CD4-positive, alpha-beta T cell treated with Interleukin-4 for 4 hours (primary cell): ENCODE measurements around the gene MFSD12.
A peak's percentile ranks its signal among the peaks of the same experiment; 100 is the strongest.
"Not testable (repeated sequence)": the region's sequence is repeated elsewhere in the genome, so short reads cannot be mapped to it uniquely, and the experiment has no call there.

Experiments
- DNase-seq: peaks from one replicate; pipeline ENCODE4 v3.0.0-alpha.2; 2020

The MFSD12 gene

GRCh38 chr19:3584036-3584802 is 26.8 kb upstream of the MFSD12 start:
- not testable (repeated sequence) for DNase-seq

GRCh38 chr19:3581792-3582191 is 24.4 kb upstream of the MFSD12 start:
- not testable (repeated sequence) for DNase-seq

GRCh38 chr19:3580156-3580934 is 23.0 kb upstream of the MFSD12 start:
- no peak for DNase-seq

- no peak for DNase-seq
Measured at GRCh38 chr19:3578390-3578789, 21.0 kb upstream of the MFSD12 start.

GRCh38 chr19:3577723-3578344 is 20.4 kb upstream of the MFSD12 start:
- DNase-seq = no peak

- no peak for DNase-seq
Measured at GRCh38 chr19:3576696-3577443, 19.5 kb upstream of the MFSD12 start.

- no peak for DNase-seq
Measured at GRCh38 chr19:3575949-3576673, 18.7 kb upstream of the MFSD12 start.

GRCh38 chr19:3575260-3575741 is 17.9 kb upstream of the MFSD12 start:
- no peak for DNase-seq

GRCh38 chr19:3573858-3574637 is 16.7 kb upstream of the MFSD12 start:
- DNase-seq = peak; percentile 73

GRCh38 chr19:3573162-3573857 is 15.9 kb upstream of the MFSD12 start:
- no peak for DNase-seq

GRCh38 chr19:3572855-3573161 is 15.4 kb upstream of the MFSD12 start, which contains the start of gene HMG20B:
HMG20B (plus strand) TSS chr19:3572944; CDS start chr19:3573310, 366 bp downstream.
- DNase-seq = no peak

GRCh38 chr19:3572132-3572854 is 14.9 kb upstream of the MFSD12 start:
- peak; percentile 100 for DNase-seq

GRCh38 chr19:3570606-3571011 is 13.2 kb upstream of the MFSD12 start:
- no peak for DNase-seq

GRCh38 chr19:3570042-3570441 is 12.7 kb upstream of the MFSD12 start:
- not testable (repeated sequence) for DNase-seq

GRCh38 chr19:3565139-3565538 is 7.8 kb upstream of the MFSD12 start:
- DNase-seq = no peak

GRCh38 chr19:3563709-3564524 is 6.5 kb upstream of the MFSD12 start:
- no peak for DNase-seq

- DNase-seq = peak; percentile 62
Measured at GRCh38 chr19:3556978-3557460, 367 bp downstream of the MFSD12 start.

- DNase-seq = no peak
Measured at GRCh38 chr19:3556423-3556977, 886 bp downstream of the MFSD12 start.
